GM10248 (cell line): ENCODE results near the gene FLCN.

ENCODE experiments used
- CTCF ChIA-PET: fragments of 300-600 bp; sonication (Branson Sonifier 250); formaldehyde crosslinking; extraction: SDS; loops from one replicate; lab custom pipeline; 2021; ENCODE audit warnings: antibody characterized with exemption; lab: Yijun Ruan, JAX
- POLR2A ChIA-PET: fragments of 350-650 bp; sonication (Branson Sonifier 250); formaldehyde crosslinking; extraction: SDS; loops from one replicate; lab custom pipeline; 2020; ENCODE audit warnings: antibody characterized with exemption; lab: Yijun Ruan, JAX
- DNase-seq: peaks from one replicate; pipeline ENCODE4 v3.0.0; 2012; ENCODE audit errors: extremely low spot score
- TF ChIP-seq, protein P1 (sequence below): IDR thresholded peaks from 2 replicates; pipeline ENCODE4 v1.5.1; 2012; ENCODE audit warnings: mild to moderate bottlenecking, low read depth; ENCODE audit errors: extremely low read depth, missing control alignments, control extremely low read depth

FLCN gene

DNA sequence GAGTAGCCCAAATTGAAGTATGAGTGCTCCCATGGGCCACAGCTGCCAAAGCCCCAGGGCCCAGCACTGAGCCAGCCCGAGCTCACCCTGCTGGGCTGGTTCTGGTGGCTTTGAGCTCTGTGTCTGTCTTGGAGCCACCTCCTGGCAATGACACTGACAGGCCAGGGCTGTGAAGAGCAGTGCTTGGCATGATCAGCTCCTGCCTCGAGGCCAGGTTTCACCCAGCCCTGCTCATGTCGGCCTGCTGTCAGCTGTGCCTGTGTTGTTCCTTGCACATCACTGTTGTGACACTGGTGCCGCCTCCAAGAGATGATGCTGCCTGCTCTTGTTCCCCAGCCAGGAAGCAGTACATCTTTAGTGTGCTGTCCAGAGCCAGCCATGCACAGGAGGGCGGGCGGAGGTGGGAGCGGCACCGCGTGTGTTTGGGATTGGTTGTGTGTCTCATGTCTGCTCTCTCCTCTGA is 56.8 kb downstream of the FLCN start:
- no peak for DNase-seq
- POLR2A ChIA-PET, result no interaction called here
- TF ChIP-seq, protein P1, sequence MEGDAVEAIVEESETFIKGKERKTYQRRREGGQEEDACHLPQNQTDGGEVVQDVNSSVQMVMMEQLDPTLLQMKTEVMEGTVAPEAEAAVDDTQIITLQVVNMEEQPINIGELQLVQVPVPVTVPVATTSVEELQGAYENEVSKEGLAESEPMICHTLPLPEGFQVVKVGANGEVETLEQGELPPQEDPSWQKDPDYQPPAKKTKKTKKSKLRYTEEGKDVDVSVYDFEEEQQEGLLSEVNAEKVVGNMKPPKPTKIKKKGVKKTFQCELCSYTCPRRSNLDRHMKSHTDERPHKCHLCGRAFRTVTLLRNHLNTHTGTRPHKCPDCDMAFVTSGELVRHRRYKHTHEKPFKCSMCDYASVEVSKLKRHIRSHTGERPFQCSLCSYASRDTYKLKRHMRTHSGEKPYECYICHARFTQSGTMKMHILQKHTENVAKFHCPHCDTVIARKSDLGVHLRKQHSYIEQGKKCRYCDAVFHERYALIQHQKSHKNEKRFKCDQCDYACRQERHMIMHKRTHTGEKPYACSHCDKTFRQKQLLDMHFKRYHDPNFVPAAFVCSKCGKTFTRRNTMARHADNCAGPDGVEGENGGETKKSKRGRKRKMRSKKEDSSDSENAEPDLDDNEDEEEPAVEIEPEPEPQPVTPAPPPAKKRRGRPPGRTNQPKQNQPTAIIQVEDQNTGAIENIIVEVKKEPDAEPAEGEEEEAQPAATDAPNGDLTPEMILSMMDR, result no peak
- CTCF ChIA-PET, result no interaction called here

DNA sequence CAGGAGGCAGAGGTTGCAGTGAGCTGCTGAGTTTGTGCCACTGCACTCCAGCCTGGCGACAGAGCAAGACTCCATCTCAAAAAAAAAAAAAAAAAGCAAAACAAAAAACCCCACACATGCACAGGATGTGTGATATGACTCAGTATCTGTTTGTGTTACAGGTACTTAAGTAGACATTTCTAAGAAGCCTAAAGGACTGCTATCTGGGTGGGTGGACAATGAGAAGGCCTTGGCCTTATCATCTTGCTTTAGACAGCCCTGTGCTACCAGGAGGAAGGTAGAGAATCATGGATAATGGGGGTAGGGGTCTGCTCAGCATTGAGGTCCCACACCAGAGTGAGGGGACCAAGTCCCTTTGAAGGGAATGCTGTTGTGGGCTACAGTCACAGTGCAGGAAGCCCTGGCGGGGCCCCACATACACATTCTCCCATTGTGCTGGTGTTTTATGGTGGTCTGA is 57.6 kb downstream of the FLCN start:
- DNase-seq, result peak; percentile 77
- ChIA-PET CTCF (no interaction called here), POLR2A (interaction anchor here (0.7 kb wide), 1 partner anchor 12 kb away, joined by 3 read pairs; no protein-coding TSS in a partner anchor)
- TF ChIP-seq, protein P1, result no peak

GRCh38 chr17:17177176-17177575 is 59.8 kb downstream of the FLCN start:
- TF ChIP-seq, protein P1, result no peak
- ChIA-PET CTCF (interaction anchor here (1.4 kb wide), 1 partner anchor 24 kb away, joined by 4 read pairs; no protein-coding TSS in a partner anchor), POLR2A (interaction anchor here (0.6 kb wide), 1 partner anchor 190 kb away, joined by 3 read pairs; no protein-coding TSS in a partner anchor)
- no peak for DNase-seq

GRCh38 chr17:17176341-17176740 is 60.6 kb downstream of the FLCN start:
- DNase-seq, result no peak
- POLR2A ChIA-PET, result no interaction called here
- CTCF ChIA-PET, result interaction anchor here (1.4 kb wide), 1 partner anchor 25 kb away, joined by 3 read pairs; no protein-coding TSS in a partner anchor
- TF ChIP-seq, protein P1, result no peak

- TF ChIP-seq, protein P1, result no peak
- POLR2A ChIA-PET, result no interaction called here
- CTCF ChIA-PET, result interaction anchor here (1.4 kb wide), 1 partner anchor 25 kb away, joined by 3 read pairs; no protein-coding TSS in a partner anchor
- DNase-seq, result no peak
Observed at GRCh38 chr17:17175917-17176316, 61.1 kb downstream of the FLCN start.

GRCh38 chr17:17175340-17175739 is 61.6 kb downstream of the FLCN start:
- POLR2A ChIA-PET, result no interaction called here
- DNase-seq, result no peak
- TF ChIP-seq, protein P1, result no peak
- CTCF ChIA-PET, result interaction anchor here (1.4 kb wide), 1 partner anchor 26 kb away, joined by 3 read pairs; no protein-coding TSS in a partner anchor
